Measurements from ENCODE around the gene DNAJB2. TPM values are rescaled to one million over a fixed set of nuclear protein-coding genes. Genes with fewer than 3 reads are reported as not detected.
A peak's percentile ranks its signal among the peaks of the same experiment; 100 is the strongest.
"Not testable (repeated sequence)": the region's sequence is repeated elsewhere in the genome, so short reads cannot be mapped to it uniquely, and the experiment has no call there.

DNAJB2 gene
- total RNA-seq, 1 donor from 2014 or later: 45.3 TPM

GRCh38 chr2:219300022-219300421 lies 20.9 kb downstream of the DNAJB2 start:
- H3K27me3 Mint-ChIP-seq (ENCODE audit: insufficient read depth): peaks cover 29% of the 10 kb centered on the region
- no peaks in the 10 kb centered on the region for H3K36me3 Mint-ChIP-seq (ENCODE audit: low read depth)
- intact Hi-C loops (cut with micrococcal nuclease): loop anchor here (5.0 to 10.0 kb wide), 3 partner anchors 33 to 315 kb away; partner anchors contain the start of genes CHPF, FEV and TMEM198
- no peaks in the 10 kb centered on the region for H3K9me3 Mint-ChIP-seq
- peaks cover 6% of the 10 kb centered on the region for H3K4me1 Mint-ChIP-seq (ENCODE audit: low read depth)
- no peak for DNase-seq (ENCODE audit: low spot score)
- H3K4me3 Mint-ChIP-seq: no peak overlapping the region
- H3K27ac Mint-ChIP-seq: no peak overlapping the region

GRCh38 chr2:219302412-219302968 lies 23.3 kb downstream of the DNAJB2 start:
- peaks cover 40% of the 10 kb centered on the region for H3K27me3 Mint-ChIP-seq (ENCODE audit: insufficient read depth)
- H3K27ac Mint-ChIP-seq: no peak overlapping the region
- H3K4me1 Mint-ChIP-seq (ENCODE audit: low read depth): peaks cover 6% of the 10 kb centered on the region
- DNase-seq (ENCODE audit: low spot score): no peak
- intact Hi-C loops (cut with micrococcal nuclease): loop anchor here (5.0 to 10.0 kb wide), 3 partner anchors 35 to 318 kb away; partner anchors contain the start of genes CHPF, FEV and TMEM198
- H3K4me3 Mint-ChIP-seq: no peak overlapping the region
- no peaks in the 10 kb centered on the region for H3K9me3 Mint-ChIP-seq
- H3K36me3 Mint-ChIP-seq (ENCODE audit: low read depth): no peaks in the 10 kb centered on the region

GRCh38 chr2:219304223-219304622 lies 25.1 kb downstream of the DNAJB2 start:
- intact Hi-C loops (cut with micrococcal nuclease): loop anchor here (5.0 to 10.0 kb wide), 3 partner anchors 37 to 319 kb away; partner anchors contain the start of genes CHPF, FEV and TMEM198
- Mint-ChIP-seq H3K9me3 (no peaks in the 10 kb centered on the region), H3K27ac (no peak overlapping the region), H3K4me1 (ENCODE audit: low read depth) (peaks cover under 1% of the 10 kb centered on the region), H3K36me3 (ENCODE audit: low read depth) (no peaks in the 10 kb centered on the region), H3K27me3 (ENCODE audit: insufficient read depth) (peaks cover 52% of the 10 kb centered on the region), H3K4me3 (no peak overlapping the region)
- no peak for DNase-seq (ENCODE audit: low spot score)

GRCh38 chr2:219306047-219306446 lies 26.9 kb downstream of the DNAJB2 start:
- Mint-ChIP-seq H3K36me3 (ENCODE audit: low read depth) (no peaks in the 10 kb centered on the region), H3K4me1 (ENCODE audit: low read depth) (no peaks in the 10 kb centered on the region), H3K4me3 (no peak overlapping the region), H3K27me3 (ENCODE audit: insufficient read depth) (peaks cover 57% of the 10 kb centered on the region), H3K9me3 (no peaks in the 10 kb centered on the region), H3K27ac (no peak overlapping the region)
- DNase-seq (ENCODE audit: low spot score): no peak
- intact Hi-C loops (cut with micrococcal nuclease): loop anchor here (10.0 kb wide), 2 partner anchors 239 to 321 kb away; partner anchors contain the start of genes CHPF, FEV and TMEM198

- Mint-ChIP-seq H3K27me3 (ENCODE audit: insufficient read depth) (peaks cover 47% of the 10 kb centered on the region), H3K9me3 (no peaks in the 10 kb centered on the region), H3K27ac (peak overlapping the region; percentile 50), H3K4me3 (no peak overlapping the region), H3K4me1 (ENCODE audit: low read depth) (no peaks in the 10 kb centered on the region), H3K36me3 (ENCODE audit: low read depth) (no peaks in the 10 kb centered on the region)
- DNase-seq (ENCODE audit: low spot score): peak; percentile 63
- intact Hi-C loops (cut with micrococcal nuclease): loop anchor here (1.0 to 10.0 kb wide), 4 partner anchors 10 to 324 kb away; partner anchors contain the start of genes CHPF, FEV and TMEM198
Measured at GRCh38 chr2:219308142-219309101, 29.3 kb downstream of the DNAJB2 start.

GRCh38 chr2:219309278-219309677 lies 30.1 kb downstream of the DNAJB2 start, which contains the start of gene PTPRN:
Gene PTPRN, minus strand, starts transcription at chr2:219309401. Its CDS starts 69 bp downstream, at chr2:219309332.
- no peak for DNase-seq (ENCODE audit: low spot score)
- Mint-ChIP-seq H3K9me3 (no peaks in the 10 kb centered on the region), H3K27ac (peak within 1 kb of the TSS; percentile 50), H3K4me1 (ENCODE audit: low read depth) (no peaks in the 10 kb centered on the region), H3K36me3 (ENCODE audit: low read depth) (no peaks in the 10 kb centered on the region), H3K27me3 (ENCODE audit: insufficient read depth) (peaks cover 46% of the 10 kb centered on the region), H3K4me3 (no peak within 1 kb of the TSS)
- intact Hi-C loops (cut with micrococcal nuclease): loop anchor here (2.0 to 10.0 kb wide), 3 partner anchors 22 to 324 kb away; partner anchors contain the start of genes CHPF, FEV and TMEM198

- intact Hi-C loops (cut with micrococcal nuclease); H3K4me3 Mint-ChIP-seq; H3K9me3 Mint-ChIP-seq; H3K4me1 Mint-ChIP-seq (ENCODE audit: low read depth); DNase-seq (ENCODE audit: low spot score); H3K36me3 Mint-ChIP-seq (ENCODE audit: low read depth); H3K27ac Mint-ChIP-seq: not testable (repeated sequence)
- peaks cover 27% of the 10 kb centered on the region for H3K27me3 Mint-ChIP-seq (ENCODE audit: insufficient read depth)
Measured at GRCh38 chr2:219312683-219313263, 33.6 kb downstream of the DNAJB2 start.

GRCh38 chr2:219314804-219315468 lies 35.8 kb downstream of the DNAJB2 start:
- Mint-ChIP-seq H3K36me3 (ENCODE audit: low read depth) (no peaks in the 10 kb centered on the region), H3K27ac (no peak overlapping the region), H3K4me1 (ENCODE audit: low read depth) (no peaks in the 10 kb centered on the region), H3K4me3 (no peak overlapping the region), H3K27me3 (ENCODE audit: insufficient read depth) (peaks cover 12% of the 10 kb centered on the region), H3K9me3 (no peaks in the 10 kb centered on the region)
- intact Hi-C loops (cut with micrococcal nuclease): no loop called here
- DNase-seq (ENCODE audit: low spot score): no peak

- intact Hi-C loops (cut with micrococcal nuclease): no loop called here
- H3K4me1 Mint-ChIP-seq (ENCODE audit: low read depth): no peaks in the 10 kb centered on the region
- no peak for DNase-seq (ENCODE audit: low spot score)
- no peaks in the 10 kb centered on the region for H3K36me3 Mint-ChIP-seq (ENCODE audit: low read depth)
- no peak overlapping the region for H3K4me3 Mint-ChIP-seq
- peaks cover 33% of the 10 kb centered on the region for H3K27me3 Mint-ChIP-seq (ENCODE audit: insufficient read depth)
- H3K9me3 Mint-ChIP-seq: no peaks in the 10 kb centered on the region
- H3K27ac Mint-ChIP-seq: no peak overlapping the region
Measured at GRCh38 chr2:219323434-219323833, 44.3 kb downstream of the DNAJB2 start.

GRCh38 chr2:219325136-219325535 lies 46.0 kb downstream of the DNAJB2 start:
- H3K4me3 Mint-ChIP-seq: no peak overlapping the region
- no peak for DNase-seq (ENCODE audit: low spot score)
- no peaks in the 10 kb centered on the region for H3K36me3 Mint-ChIP-seq (ENCODE audit: low read depth)
- no peaks in the 10 kb centered on the region for H3K4me1 Mint-ChIP-seq (ENCODE audit: low read depth)
- no peak overlapping the region for H3K27ac Mint-ChIP-seq
- H3K27me3 Mint-ChIP-seq (ENCODE audit: insufficient read depth): peaks cover 33% of the 10 kb centered on the region
- intact Hi-C loops (cut with micrococcal nuclease): no loop called here
- H3K9me3 Mint-ChIP-seq: no peaks in the 10 kb centered on the region

- intact Hi-C loops (cut with micrococcal nuclease): no loop called here
- no peak for DNase-seq (ENCODE audit: low spot score)
- Mint-ChIP-seq H3K4me1 (ENCODE audit: low read depth) (no peaks in the 10 kb centered on the region), H3K4me3 (no peak overlapping the region), H3K27ac (no peak overlapping the region), H3K27me3 (ENCODE audit: insufficient read depth) (peaks cover 34% of the 10 kb centered on the region), H3K9me3 (no peaks in the 10 kb centered on the region), H3K36me3 (ENCODE audit: low read depth) (no peaks in the 10 kb centered on the region)
Measured at GRCh38 chr2:219325657-219326315, 46.6 kb downstream of the DNAJB2 start.

GRCh38 chr2:219327719-219328118 lies 48.6 kb downstream of the DNAJB2 start:
- no peaks in the 10 kb centered on the region for H3K36me3 Mint-ChIP-seq (ENCODE audit: low read depth)
- no peak overlapping the region for H3K27ac Mint-ChIP-seq
- no peak overlapping the region for H3K4me3 Mint-ChIP-seq
- intact Hi-C loops (cut with micrococcal nuclease): no loop called here
- H3K9me3 Mint-ChIP-seq: no peaks in the 10 kb centered on the region
- peaks cover 36% of the 10 kb centered on the region for H3K27me3 Mint-ChIP-seq (ENCODE audit: insufficient read depth)
- DNase-seq (ENCODE audit: low spot score): no peak
- no peaks in the 10 kb centered on the region for H3K4me1 Mint-ChIP-seq (ENCODE audit: low read depth)

Data from activated T-helper 1 cell treated with anti-CD3 and anti-CD28 coated beads, Interleukin-12 subunit alpha, Interleukin-12 subunit beta, Interleukin-2, Interleukin-4 antibody, amounts not matched to agents 30 ng/mL and 10 ng/mL and 1 ng/mL, durations not matched to agents 14 hours and 24 hours and 36 hours (primary cell).